ENCODE measurements around the gene GRHPR.

DNA sequence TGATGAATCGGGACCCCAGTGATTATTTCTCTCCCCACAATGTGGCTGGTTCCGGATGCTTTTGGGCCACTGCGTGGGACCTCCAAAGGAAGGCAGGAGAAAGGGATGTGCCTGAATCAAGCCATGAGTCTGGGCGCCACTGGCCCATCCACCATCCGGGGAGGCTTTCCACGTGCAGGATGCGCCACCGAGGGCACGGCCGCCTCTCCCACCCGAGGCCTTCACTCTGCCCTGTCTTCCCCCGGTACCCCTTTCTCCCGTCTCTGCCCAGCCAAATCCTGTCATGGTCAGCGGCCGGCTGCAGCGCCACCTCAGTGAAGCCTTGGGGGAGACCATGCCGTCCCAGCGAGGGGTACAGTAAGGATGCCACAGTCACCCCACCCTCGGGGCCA lies 43.9 kb upstream of the GRHPR start:
- TF ChIP-seq POLR2A (IDR thresholded peaks at IDR 0.05; ENCODE audit: low read length) (no peak), GATA1 (IDR thresholded peaks at IDR 0.05; ENCODE audit: low read depth, low read length) (no peak)

Measured in erythroblast (primary cell).